GM12878 (cell line): ENCODE measurements around the gene CA14. TPM values are rescaled to one million over a fixed set of nuclear protein-coding genes. Genes with fewer than 3 reads are reported as not detected.

Source experiments
- JUND ChIP-seq: IDR thresholded peaks from 2 replicates; pipeline ENCODE4 v1.6.1; 2012; ENCODE audit warnings: low read depth, mild to moderate bottlenecking, low read length, improper control_type of control experiment, moderate library complexity
- NFIC ChIP-seq: IDR thresholded peaks from 2 replicates; pipeline ENCODE4 v1.6.1; 2012; ENCODE audit warnings: low read depth, mild to moderate bottlenecking, inconsistent platforms, low read length, moderate library complexity
- polyA plus RNA-seq, 11 experiments: library from polyadenylated mRNA; depleted of rRNA in 4 of 11; unstranded in 6 of 11; stranded (reverse) in 5 of 11; fragments of >200 nt; fragmentation: Nextera tagmentation in 4 of 11; fragmentation: Illumina TruSeq in 1 of 11; extraction: Ambion mirVana in 4 of 11; extraction: Trizol in 1 of 11; gene quantifications; 1 replicate in 1 of 11; 2 replicates in 10 of 11; pipeline versions ENCODE4 v1.2.1 to v1.2.3, GENCODE V29; 2011 to 2016; ENCODE audit warnings: inconsistent platforms in 2 of 11, missing spikeins in 2 of 11, low read depth in 1 of 11
- total RNA-seq, 4 experiments: library from RNA; depleted of rRNA in 3 of 4; stranded (reverse); fragments of >200 nt in 3 of 4; fragmentation: Illumina TruSeq in 1 of 4; extraction: Trizol in 1 of 4; gene quantifications; 2 replicates each; pipeline versions ENCODE4 v1.2.1 to v1.2.3, GENCODE V29; 2013 to 2021
- TF ChIP-seq, protein P1 (sequence below): fragments of 450-650 bp; IDR thresholded peaks from 2 replicates; pipeline ENCODE4 v1.6.1; 2016; ENCODE audit warnings: mild to moderate bottlenecking, moderate library complexity, borderline replicate concordance
- TF ChIP-seq, protein P2 (sequence below): fragments of 450-650 bp; conservative IDR thresholded peaks from 2 replicates; pipeline ENCODE4 v1.6.1; 2017; ENCODE audit warnings: mild to moderate bottlenecking, moderate library complexity

CA14 gene
- total and polyA plus RNA-seq, 10 of the 15 experiments (the other 5 are each of a cell fraction or from before 2014, with no cell fraction given), result 0.11 to 0.35 (median 0.29) TPM; not detected in 6

DNA sequence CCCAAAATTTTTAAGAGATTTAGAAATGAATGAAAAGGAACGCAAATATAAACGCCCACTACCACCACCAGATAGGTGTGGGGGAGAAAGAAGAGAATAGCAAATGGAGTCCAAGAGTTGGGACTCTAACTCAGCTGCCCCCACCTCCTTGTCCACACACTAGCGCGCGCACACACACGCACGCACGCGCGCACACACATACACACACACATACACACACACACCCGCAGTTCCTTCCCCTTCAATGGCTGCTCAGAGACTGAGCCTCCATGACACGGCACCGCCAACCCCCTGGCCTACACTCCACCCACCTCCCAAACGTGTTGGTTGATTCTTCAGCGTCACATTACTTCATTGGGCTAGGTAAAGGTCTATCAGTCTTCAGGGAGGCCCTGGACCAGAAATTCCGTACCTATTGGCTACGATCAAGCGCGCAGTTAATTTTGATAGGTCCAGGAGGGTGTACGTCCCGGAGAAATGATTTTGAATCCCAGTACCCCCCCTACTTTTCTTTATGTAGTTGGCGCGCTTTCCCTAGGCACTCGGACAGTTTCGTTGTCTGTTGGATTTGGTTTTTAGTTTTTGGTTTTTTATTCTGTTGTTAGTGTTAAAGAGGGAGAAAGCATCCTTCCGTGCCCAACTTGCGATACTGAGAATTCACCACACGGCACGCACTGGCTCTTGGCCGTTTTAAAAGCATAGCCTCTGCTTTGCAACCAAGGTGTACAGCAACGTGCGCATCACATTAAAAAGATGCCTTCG, 21.5 kb upstream of the CA14 start, which contains the start of gene ANP32E (continued):
- TF ChIP-seq NFIC, result peak; percentile 41; the same call in 1 of the 2 replicates
- TF ChIP-seq, protein P1, sequence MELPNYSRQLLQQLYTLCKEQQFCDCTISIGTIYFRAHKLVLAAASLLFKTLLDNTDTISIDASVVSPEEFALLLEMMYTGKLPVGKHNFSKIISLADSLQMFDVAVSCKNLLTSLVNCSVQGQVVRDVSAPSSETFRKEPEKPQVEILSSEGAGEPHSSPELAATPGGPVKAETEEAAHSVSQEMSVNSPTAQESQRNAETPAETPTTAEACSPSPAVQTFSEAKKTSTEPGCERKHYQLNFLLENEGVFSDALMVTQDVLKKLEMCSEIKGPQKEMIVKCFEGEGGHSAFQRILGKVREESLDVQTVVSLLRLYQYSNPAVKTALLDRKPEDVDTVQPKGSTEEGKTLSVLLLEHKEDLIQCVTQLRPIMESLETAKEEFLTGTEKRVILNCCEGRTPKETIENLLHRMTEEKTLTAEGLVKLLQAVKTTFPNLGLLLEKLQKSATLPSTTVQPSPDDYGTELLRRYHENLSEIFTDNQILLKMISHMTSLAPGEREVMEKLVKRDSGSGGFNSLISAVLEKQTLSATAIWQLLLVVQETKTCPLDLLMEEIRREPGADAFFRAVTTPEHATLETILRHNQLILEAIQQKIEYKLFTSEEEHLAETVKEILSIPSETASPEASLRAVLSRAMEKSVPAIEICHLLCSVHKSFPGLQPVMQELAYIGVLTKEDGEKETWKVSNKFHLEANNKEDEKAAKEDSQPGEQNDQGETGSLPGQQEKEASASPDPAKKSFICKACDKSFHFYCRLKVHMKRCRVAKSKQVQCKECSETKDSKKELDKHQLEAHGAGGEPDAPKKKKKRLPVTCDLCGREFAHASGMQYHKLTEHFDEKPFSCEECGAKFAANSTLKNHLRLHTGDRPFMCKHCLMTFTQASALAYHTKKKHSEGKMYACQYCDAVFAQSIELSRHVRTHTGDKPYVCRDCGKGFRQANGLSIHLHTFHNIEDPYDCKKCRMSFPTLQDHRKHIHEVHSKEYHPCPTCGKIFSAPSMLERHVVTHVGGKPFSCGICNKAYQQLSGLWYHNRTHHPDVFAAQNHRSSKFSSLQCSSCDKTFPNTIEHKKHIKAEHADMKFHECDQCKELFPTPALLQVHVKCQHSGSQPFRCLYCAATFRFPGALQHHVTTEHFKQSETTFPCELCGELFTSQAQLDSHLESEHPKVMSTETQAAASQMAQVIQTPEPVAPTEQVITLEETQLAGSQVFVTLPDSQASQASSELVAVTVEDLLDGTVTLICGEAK, result no peak
- TF ChIP-seq, protein P2, sequence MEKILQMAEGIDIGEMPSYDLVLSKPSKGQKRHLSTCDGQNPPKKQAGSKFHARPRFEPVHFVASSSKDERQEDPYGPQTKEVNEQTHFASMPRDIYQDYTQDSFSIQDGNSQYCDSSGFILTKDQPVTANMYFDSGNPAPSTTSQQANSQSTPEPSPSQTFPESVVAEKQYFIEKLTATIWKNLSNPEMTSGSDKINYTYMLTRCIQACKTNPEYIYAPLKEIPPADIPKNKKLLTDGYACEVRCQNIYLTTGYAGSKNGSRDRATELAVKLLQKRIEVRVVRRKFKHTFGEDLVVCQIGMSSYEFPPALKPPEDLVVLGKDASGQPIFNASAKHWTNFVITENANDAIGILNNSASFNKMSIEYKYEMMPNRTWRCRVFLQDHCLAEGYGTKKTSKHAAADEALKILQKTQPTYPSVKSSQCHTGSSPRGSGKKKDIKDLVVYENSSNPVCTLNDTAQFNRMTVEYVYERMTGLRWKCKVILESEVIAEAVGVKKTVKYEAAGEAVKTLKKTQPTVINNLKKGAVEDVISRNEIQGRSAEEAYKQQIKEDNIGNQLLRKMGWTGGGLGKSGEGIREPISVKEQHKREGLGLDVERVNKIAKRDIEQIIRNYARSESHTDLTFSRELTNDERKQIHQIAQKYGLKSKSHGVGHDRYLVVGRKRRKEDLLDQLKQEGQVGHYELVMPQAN, result peak; percentile 74
- TF ChIP-seq JUND, result 0 out of 2 replicates have a peak, but pooled peaks have one; percentile 33
